Endodermal cell (in vitro differentiated cells): ENCODE data around the gene CDC16. TPM values are rescaled to one million over a fixed set of nuclear protein-coding genes. Genes with fewer than 3 reads are reported as not detected.
A peak's percentile ranks its signal among the peaks of the same experiment; 100 is the strongest.

Experiments
- DNase-seq: peaks from one replicate; pipeline ENCODE4 v3.0.0-alpha.2; 2017
- H3K27ac ChIP-seq: 2 replicates; pipeline ENCODE4 v1.5.1; 2013; ENCODE audit warnings: mild to moderate bottlenecking, low read depth, low read length, moderate library complexity
- H3K27me3 ChIP-seq: 2 replicates; pipeline ENCODE4 v1.6.1; 2013; ENCODE audit warnings: mild to moderate bottlenecking, low read length, moderate library complexity; ENCODE audit not compliant: insufficient read depth, control insufficient read depth, poor library complexity, severe bottlenecking
- H3K36me3 ChIP-seq: 2 replicates; pipeline ENCODE4 v1.7.0; 2013; ENCODE audit warnings: mild to moderate bottlenecking, low read length, moderate library complexity; ENCODE audit not compliant: control insufficient read depth, insufficient read depth
- H3K4me1 ChIP-seq: one replicate; pipeline ENCODE4 v1.7.0; 2013; ENCODE audit warnings: low read length; ENCODE audit not compliant: control insufficient read depth, insufficient read depth
- H3K4me3 ChIP-seq: 2 replicates; pipeline ENCODE4 v1.5.1; 2013; ENCODE audit warnings: mild to moderate bottlenecking, low read length, moderate library complexity
- H3K9ac ChIP-seq: 2 replicates; pipeline ENCODE4 v1.6.1; 2013; ENCODE audit warnings: mild to moderate bottlenecking, low read length, moderate library complexity; ENCODE audit not compliant: poor library complexity, severe bottlenecking; ENCODE audit errors: extremely low read depth
- H3K9me3 ChIP-seq: 2 replicates; pipeline ENCODE4 v1.6.1; 2013; ENCODE audit warnings: mild to moderate bottlenecking, low read length, moderate library complexity; ENCODE audit not compliant: control insufficient read depth
- H3K27ac Mint-ChIP-seq: 2 replicates; pipeline ENCODE4 v1.8.0; 2020; ENCODE audit warnings: mixed read lengths
- H3K27me3 Mint-ChIP-seq: 2 replicates; pipeline ENCODE4 v1.8.0; 2021; ENCODE audit warnings: mild to moderate bottlenecking, mixed read lengths; ENCODE audit not compliant: insufficient read depth
- H3K36me3 Mint-ChIP-seq: 2 replicates; pipeline ENCODE4 v1.8.0; 2020; ENCODE audit warnings: low read depth, mixed read lengths
- H3K4me1 Mint-ChIP-seq: 2 replicates; pipeline ENCODE4 v1.8.0; 2020; ENCODE audit warnings: mixed read lengths
- H3K4me3 Mint-ChIP-seq: 2 replicates; pipeline ENCODE4 v1.8.0; 2020; ENCODE audit warnings: mild to moderate bottlenecking, moderate library complexity, mixed read lengths
- H3K9me3 Mint-ChIP-seq: 2 replicates; pipeline ENCODE4 v1.8.0; 2020; ENCODE audit warnings: mild to moderate bottlenecking, mixed read lengths
- WGBS, 2 experiments: methylation state at CpG; one replicate each; pipeline versions ENCODE4 v1.1.5 to v1.1.7; 2013; ENCODE audit warnings: missing lambda C conversion rate in 2 of 2, mixed read lengths in 1 of 2; ENCODE audit not compliant: insufficient coverage in 1 of 2, insufficient read length in 1 of 2; 5-methylcytosine and 5-hydroxymethylcytosine counted together
- total RNA-seq, 2 donors: library from RNA; stranded (reverse); fragmentation: NEBNext Ultra II Directional in 1 of 2; extraction: Animal tissue kit (Norgen Biotek cat#: 25700) in 1 of 2; gene quantifications; 2 replicates in 1 of 2; 3 replicates in 1 of 2; pipeline ENCODE4 v1.2.1, GENCODE V29; 2021
- TF ChIP-seq, protein P1 (sequence below): fragments of 200-600 bp; sonication (generic); conservative IDR thresholded peaks from 2 replicates; pipeline ENCODE4 v1.5.0; 2021; ENCODE audit warnings: antibody characterized with exemption, mild to moderate bottlenecking

Gene CDC16
- total RNA-seq, 2 donors from 2014 or later, result 89.7 to 90.8 TPM

DNA sequence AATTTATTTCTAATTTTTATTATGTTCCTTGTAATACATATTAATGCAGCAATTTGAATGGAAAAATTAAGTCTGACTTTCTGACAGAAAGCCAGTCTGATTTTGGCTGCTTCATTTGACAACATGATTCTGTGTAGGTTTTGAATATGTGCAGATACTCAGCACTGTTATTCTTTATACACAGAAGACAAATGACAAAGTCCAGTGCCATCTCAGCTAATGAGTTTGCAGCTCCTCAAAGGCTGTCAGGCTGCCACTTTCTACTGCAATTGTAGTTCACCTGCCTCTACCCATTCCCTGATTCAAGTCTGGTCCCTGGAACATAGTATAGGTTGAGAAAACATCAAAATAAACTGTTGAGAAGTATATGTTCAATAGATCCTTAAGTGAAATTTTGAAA, 76.7 kb downstream of the CDC16 start:
- Histone ChIP-seq H3K9me3 (no peaks in the 10 kb centered on the region), H3K27me3 (no peaks in the 10 kb centered on the region), H3K4me3 (no peak overlapping the region), H3K36me3 (peaks cover 5% of the 10 kb centered on the region), H3K9ac (no peak overlapping the region), H3K4me1 (no peaks in the 10 kb centered on the region), H3K27ac (no peak overlapping the region)
- H3K27me3 Mint-ChIP-seq, result no peaks in the 10 kb centered on the region
- peaks cover 13% of the 10 kb centered on the region for H3K36me3 Mint-ChIP-seq
- H3K4me3 Mint-ChIP-seq, result no peak overlapping the region
- TF ChIP-seq, protein P1, sequence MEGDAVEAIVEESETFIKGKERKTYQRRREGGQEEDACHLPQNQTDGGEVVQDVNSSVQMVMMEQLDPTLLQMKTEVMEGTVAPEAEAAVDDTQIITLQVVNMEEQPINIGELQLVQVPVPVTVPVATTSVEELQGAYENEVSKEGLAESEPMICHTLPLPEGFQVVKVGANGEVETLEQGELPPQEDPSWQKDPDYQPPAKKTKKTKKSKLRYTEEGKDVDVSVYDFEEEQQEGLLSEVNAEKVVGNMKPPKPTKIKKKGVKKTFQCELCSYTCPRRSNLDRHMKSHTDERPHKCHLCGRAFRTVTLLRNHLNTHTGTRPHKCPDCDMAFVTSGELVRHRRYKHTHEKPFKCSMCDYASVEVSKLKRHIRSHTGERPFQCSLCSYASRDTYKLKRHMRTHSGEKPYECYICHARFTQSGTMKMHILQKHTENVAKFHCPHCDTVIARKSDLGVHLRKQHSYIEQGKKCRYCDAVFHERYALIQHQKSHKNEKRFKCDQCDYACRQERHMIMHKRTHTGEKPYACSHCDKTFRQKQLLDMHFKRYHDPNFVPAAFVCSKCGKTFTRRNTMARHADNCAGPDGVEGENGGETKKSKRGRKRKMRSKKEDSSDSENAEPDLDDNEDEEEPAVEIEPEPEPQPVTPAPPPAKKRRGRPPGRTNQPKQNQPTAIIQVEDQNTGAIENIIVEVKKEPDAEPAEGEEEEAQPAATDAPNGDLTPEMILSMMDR, result no peak
- DNase-seq, result no peak
- H3K9me3 Mint-ChIP-seq, result no peaks in the 10 kb centered on the region
- H3K4me1 Mint-ChIP-seq, result peaks cover 7% of the 10 kb centered on the region
- H3K27ac Mint-ChIP-seq, result no peak overlapping the region

DNA sequence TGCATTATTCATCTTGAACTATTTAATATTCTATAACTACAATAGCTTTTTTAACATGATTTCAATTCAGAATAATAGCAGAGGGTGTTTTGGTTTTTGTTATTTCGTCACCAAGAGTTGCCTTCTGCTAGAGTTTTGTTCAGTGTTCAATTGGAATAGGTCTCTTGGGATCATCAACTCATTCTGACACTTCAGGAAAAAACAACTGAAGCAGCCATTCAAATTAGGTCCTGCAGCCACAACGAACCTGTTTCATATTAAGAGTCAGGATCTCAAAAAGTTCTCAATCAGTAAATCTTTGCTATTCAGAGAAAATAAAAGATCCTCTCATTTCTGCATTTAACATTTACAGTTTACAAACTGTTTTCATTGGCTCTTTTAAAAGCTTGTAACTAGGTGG, 77.2 kb downstream of the CDC16 start:
- H3K36me3 Mint-ChIP-seq, result peaks cover 8% of the 10 kb centered on the region
- H3K4me3 ChIP-seq, result no peak overlapping the region
- no peak overlapping the region for H3K27ac Mint-ChIP-seq
- peaks cover 7% of the 10 kb centered on the region for H3K4me1 Mint-ChIP-seq
- H3K27me3 Mint-ChIP-seq, result no peaks in the 10 kb centered on the region
- no peaks in the 10 kb centered on the region for H3K9me3 Mint-ChIP-seq
- DNase-seq, result no peak
- TF ChIP-seq, protein P1, result no peak
- H3K9ac ChIP-seq, result no peak overlapping the region
- WGBS, 2 experiments, result 83 to 100% methylated on average over 1 to 2 of the region's 2 CpGs
- no peak overlapping the region for H3K27ac ChIP-seq
- no peaks in the 10 kb centered on the region for H3K9me3 ChIP-seq
- H3K36me3 ChIP-seq, result no peaks in the 10 kb centered on the region
- H3K27me3 ChIP-seq, result no peaks in the 10 kb centered on the region
- no peaks in the 10 kb centered on the region for H3K4me1 ChIP-seq
- no peak overlapping the region for H3K4me3 Mint-ChIP-seq

DNA sequence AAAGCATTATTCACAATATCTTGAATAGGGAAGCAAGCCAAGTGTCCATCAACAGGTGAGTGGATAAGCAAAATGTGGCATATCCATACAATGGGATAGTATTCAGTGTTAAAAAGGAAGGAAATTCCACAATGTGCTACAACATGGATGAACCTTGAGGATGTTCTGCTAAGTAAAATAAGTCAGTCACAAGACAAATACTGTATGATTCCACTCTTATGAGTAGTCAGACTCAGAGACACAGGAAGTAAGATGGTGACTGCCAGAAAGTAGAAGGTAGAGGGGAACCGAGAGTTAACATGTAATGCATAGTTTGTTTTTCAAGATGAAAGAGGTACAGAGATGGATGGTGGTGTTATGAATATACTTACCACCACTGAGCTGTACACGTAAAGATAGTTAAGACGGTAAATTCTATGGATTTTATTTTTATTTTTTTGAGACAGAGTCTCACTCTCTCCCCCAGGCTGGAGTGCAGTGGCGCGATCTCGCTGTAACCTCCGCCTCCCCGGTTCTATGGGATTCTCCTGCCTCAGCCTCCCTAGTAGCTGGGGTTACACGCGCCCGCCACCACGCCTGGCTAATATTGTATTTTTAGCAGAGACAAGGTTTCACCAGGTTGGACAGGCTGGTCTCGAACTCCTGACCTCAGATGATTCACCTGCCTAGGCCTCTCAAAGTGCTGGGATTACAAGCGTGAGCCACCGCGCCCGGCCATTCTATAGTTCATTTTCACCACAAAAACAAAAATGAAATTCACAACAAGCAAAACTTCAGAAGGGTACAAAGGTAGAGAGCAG, 78.6 kb downstream of the CDC16 start:
- Histone ChIP-seq H3K9me3 (no peaks in the 10 kb centered on the region), H3K36me3 (no peaks in the 10 kb centered on the region), H3K4me1 (no peaks in the 10 kb centered on the region), H3K9ac (peak overlapping the region; percentile 77), H3K27ac (peak overlapping the region; percentile 89), H3K27me3 (no peaks in the 10 kb centered on the region), H3K4me3 (peak overlapping the region; percentile 100)
- peaks cover 9% of the 10 kb centered on the region for H3K4me1 Mint-ChIP-seq
- TF ChIP-seq, protein P1, result no peak
- H3K9me3 Mint-ChIP-seq, result no peaks in the 10 kb centered on the region
- DNase-seq, result no peak
- peak overlapping the region; percentile 68 for H3K4me3 Mint-ChIP-seq
- peak overlapping the region; percentile 90 for H3K27ac Mint-ChIP-seq
- 92 to 97% methylated on average over 14 to 17 of the region's 17 CpGs for WGBS, 2 experiments
- peaks cover 4% of the 10 kb centered on the region for H3K36me3 Mint-ChIP-seq
- no peaks in the 10 kb centered on the region for H3K27me3 Mint-ChIP-seq
